NCI-H446 treated with DMSO at 0.1 percent for 48 hours (cell line): ENCODE measurements around the gene ARHGEF28.

Experiments
- DNase-seq: peaks from one replicate; lab custom pipeline; 2025; lab: John Stamatoyannopoulos, UW

The ARHGEF28 gene

DNA sequence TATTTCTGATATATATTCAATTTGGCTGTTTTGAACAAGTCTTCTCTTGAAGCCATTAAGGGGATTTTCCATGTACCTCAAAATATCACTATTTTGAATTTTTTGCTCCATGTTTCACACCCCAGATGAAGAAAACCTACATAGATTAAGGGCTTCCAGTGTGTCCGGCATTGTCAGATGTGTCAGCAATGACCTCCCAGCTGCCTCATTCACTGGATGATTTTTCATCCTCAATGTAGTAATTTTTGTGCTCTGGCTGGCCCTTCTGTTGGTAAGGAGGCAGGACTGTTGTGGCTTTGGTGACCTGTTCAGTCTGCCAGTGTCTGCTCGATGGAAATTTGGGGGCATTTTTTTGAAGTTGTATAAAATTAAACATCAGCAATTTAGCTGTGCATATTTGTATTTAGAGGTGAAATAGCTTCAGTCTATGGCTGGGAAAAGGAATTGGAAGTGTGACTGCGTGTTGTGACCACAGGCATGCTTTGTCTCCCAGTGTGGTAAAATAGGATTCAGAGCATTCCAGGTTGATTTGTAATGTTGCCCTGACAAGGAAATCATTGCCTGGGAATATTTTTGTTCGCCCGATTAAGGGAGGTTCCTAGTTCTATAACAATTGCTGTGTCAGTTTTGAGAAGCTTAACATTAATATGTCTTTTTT is 312.4 kb downstream of the ARHGEF28 start:
- no peak for DNase-seq

DNA sequence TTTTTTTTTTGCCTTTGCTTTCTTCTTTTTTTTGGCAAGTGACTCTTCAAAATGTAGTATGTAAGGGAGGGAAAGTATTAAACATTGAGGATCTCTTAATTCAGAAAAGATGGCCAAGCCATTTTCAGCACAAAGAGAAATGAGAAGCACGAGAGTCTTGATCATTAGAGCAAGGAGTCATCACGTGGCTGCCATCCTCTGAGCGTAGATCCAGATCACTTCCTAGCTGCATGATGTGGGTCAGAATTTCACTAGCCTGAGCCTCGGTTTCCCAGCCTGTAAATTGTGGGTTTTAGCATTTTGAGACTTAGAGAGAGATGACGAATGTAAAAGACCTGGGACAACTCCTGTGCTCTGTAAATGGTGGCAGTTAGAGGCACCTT is 312.9 kb downstream of the ARHGEF28 start:
- DNase-seq: no peak

DNA sequence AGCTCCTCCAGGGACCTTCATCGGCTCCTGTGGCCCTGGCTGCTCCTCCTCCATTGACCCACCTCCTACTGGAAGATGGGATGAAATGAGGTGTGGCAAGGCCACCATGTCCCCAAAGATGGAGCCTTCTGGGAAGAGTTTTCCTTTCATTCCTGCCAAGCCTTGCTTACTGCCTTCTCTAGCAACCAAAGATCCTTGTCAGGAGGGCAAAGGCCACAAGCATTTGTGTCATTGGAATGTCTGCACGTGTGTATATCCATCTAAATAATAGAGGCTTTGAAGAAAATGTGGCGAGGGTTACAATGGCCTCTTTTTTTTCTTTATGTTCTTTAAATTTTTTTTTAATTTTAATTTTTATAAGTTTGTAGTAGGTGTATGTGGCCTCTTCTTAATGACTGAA is 313.6 kb downstream of the ARHGEF28 start:
- DNase-seq: no peak

DNA sequence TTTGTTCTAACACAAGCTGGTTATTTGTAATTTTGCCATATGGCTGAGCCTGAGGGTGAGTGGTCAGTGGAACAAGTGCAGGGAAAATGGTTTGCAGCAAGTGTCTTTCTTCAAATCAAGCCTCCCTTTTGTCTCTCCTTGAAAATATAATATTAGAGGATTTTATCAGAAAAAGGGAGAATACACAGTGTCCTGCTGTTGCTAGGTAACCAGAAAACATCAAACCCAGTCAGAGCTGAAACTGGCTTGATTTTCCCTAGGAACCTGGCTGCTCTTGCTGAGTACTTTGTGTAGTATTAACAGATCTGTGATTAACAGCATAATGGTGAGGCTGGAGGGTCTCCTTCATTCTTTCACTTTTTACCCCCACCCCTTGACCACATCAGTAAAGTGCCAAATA is 314.0 kb downstream of the ARHGEF28 start:
- no peak for DNase-seq

DNA sequence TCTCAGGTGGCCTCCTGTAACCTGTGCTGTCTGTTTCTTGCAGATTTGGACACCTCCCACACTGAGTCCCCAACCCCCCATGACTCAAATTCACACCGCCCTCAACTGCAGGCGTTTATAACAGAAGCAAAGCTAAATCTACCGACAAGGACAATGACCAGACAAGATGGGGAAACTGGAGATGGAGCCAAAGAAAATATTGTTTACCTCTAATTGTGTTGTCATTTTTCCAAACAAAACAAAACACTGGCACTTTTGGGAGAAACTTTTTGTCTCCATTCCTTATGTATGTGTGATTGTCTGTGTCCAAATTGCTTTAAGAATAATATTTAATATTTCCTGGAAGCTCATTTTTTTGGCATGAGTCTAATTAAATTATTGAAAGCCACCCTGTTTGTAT is 314.8 kb downstream of the ARHGEF28 start:
- no peak for DNase-seq

DNA sequence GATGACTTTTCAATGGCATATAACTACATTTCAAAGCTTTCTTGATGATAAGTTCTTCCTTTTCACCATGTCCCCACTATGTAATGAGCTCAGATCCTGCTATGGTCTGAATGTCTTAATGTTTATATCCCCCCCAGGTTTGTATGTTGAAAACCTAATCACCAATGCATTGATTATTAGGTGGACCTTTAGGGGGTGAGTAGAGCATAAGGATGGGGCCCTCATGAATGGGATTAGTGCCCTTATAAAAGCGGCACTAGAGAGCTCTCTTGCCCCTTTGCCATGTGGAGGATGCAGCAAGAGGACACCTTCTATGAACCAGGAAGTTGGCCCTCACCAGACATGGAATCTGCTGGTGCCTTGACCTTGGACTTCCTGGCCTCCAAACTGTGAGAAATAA is 316.8 kb downstream of the ARHGEF28 start:
- no peak for DNase-seq

DNA sequence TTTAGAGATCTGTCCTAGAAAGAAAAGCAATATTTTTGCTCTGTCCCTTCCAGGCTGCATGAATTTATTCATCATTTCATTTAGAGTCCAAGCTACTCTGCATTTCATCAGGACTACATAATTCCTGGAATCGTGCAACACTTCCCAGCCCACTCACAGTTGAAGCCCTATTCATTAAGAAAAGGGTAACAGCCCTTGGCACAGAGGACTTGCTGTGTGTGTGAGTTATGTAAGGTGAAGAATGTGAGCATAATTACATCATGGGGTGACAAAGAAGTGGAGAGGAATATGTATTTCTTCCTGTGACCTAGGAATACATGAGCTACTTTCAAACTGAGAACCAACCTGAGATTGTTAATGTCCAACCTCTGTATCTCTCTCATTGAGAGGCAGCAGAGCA is 317.4 kb downstream of the ARHGEF28 start:
- DNase-seq: no peak

DNA sequence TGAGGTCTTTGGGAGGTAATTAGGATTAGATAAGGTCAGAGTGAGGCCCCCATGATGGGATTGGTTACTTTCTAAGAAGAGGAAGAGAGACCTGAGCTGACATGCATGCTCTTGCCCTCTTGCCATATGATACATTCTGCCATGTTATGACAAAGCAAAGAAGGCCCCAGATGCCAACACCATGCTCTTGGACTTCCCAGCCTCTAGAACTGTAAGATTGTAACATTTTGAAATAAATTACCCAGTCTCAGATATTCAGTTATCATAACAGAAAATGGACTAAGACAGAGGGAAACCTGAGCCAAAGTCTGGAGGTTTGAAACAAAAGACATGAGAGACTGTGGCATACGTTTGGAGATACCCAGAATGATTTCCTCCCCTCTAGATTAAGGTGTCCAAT is 318.6 kb downstream of the ARHGEF28 start:
- DNase-seq: no peak

DNA sequence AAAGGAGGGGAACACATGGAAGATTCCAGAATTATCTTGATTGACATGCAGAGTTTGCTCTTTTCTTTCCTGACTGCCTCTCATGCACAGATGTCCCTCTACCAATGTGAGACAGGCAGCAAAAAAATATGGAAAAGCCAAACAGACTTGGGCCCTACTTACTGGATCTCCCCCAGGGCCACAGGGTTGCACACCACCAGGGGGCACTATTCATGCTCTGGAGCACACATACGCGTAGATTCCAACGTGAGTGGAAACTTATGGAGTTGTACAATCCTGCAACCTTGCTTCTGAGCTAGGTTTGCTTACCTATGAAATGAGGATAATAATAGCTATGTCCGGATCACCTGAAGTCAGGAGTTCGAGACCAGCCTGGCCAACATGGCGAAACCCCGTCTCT is 319.5 kb downstream of the ARHGEF28 start:
- DNase-seq: no peak

DNA sequence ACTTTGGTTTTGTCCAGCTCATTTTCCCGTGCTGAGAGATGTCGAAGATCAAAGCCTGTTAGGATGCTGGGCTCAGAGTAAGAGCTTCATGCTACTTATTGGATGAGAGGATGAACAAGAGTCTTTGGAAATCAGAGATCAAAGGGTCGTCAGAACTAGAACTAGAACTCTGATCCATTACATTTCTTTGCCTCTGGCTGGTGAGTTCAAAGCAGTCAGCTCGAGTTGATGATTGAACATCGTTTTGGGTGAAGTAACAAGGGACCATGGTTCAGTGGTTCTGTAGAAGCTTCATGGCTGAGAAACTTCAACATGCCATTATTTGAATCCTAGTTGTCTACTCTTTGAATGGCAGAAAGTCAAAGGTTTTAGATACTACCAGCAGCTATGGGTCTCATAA is 320.3 kb downstream of the ARHGEF28 start:
- no peak for DNase-seq

DNA sequence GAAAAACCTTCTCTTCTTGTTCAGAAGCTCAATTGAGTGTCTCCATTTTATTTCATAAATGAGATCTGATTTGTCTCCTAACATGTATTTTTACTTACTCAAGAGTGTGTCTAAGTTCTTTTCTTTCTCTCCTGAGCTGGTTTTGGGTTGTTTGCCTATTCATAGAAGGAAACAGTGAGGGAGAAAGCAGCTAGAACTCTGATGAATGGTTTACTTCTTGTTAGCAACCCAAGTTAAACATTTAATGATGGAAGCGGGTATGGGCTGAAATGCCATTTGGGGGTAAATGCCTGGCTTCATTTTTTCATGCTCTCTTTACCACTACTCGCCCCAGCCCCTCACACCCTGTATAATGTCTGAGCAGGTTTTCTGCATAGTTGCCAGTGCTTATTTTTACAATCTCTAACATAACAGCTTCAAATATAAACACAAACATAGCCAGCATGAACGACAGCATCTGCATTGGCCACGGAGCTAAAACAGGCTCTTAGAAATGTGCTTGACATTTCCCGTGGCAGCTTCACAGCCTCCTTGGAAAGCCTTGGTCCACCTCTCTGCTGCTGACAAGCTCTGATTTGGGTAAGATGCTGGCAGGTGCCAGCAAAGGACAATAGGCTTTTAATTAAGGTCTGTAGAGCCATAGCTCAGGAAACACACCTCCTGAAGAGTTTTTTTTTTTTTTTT is 321.1 kb downstream of the ARHGEF28 start:
- DNase-seq: peak; percentile 56

DNA sequence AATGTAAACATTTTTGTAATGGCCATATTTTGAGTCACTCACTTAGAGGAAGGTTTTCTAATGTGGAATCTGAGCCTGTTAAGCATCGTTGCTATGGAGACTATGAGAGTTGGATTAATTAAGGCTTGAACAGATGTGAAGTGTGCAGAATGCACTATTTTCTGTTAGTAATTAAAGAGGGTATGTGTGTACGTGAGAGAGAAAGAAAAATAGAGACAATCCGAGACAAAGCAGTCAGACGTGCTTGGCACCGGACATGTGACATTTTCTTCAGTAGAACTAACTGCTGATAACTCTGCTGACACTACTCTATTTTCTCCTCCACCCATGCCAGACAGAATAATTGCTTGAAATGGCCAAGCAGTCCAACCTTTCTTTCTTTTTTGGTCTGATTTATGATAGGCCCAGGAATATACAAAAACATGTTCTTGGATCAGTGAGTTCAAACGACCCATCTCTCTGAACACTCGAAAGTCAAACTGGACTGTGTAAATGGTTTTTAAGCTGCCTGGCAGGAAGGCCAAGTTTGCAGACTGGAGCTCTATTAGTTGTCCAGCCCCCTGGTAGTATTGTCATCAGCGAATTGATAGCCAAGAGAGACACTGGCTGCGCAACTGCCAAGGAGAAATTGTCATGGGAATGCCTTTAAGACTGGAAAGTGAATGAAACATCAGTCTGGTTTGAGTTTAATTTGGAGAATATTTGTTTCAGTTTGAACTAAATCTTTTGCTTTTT is 322.1 kb downstream of the ARHGEF28 start:
- DNase-seq: peak; percentile 99

DNA sequence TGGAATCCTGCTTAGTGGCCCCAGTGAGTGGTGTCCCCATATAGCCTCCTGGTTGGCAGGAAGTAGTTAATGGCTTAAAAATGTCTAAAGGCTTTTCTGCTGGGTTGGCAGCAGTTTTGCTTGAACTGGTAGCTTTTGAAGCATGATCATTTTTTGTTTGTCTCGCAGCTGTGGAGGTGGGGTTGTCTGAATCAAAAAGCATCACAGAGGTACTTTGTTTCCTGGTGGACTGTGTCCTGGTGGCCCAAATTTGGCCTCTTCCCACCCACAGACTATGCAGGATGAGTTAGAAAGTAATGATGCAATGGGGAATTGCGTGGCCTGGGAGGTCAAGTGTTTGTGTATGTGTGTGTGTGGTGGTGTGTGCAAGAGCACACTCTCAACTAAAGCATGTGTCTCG is 322.7 kb downstream of the ARHGEF28 start:
- DNase-seq: peak; percentile 85

DNA sequence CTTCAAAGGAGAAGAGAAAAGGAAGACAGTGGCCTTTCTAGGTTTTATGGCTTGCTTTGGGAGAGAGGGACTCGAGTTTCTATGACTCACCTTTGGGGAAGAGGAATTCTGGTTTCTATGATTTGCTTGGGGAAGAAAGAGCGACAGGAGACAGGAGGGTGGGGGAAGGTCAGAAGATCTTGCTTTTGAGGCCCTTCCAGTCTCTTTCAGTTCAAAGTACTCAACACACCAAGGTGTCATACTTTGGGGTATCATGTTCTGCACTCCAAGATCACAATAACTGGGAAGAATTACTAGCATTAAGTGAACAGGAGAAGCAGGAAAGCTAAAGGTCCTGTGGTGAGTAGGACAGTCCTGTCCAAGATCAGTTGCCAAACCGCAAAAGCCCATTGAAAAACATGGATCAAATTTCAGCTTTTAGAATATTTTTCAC is 324.5 kb downstream of the ARHGEF28 start:
- peak; percentile 43 for DNase-seq

DNA sequence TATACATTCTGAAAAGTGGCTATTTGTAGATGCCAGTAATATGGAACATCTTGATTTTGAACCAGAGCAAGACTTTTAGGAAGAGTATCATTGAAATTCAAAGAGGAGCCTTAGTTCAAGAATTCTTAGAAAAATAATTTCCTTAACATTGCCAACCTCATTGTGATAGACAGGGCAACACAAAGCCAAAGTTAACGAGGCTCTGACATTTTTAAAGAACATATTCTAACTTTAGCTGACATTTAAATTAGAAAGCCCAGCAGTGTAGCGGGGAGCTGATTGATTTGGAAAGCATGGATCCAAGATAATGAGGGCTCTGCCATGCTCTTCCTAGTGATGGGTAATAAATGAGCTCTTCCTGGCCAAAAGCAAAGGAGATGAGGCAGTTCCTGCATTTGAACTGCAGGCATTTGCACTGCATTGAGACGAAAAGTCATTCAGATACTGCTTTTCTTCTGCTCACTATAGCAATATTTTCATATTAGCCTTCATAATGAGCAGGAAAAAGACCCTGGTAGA is 325.0 kb downstream of the ARHGEF28 start:
- DNase-seq: peak; percentile 43

DNA sequence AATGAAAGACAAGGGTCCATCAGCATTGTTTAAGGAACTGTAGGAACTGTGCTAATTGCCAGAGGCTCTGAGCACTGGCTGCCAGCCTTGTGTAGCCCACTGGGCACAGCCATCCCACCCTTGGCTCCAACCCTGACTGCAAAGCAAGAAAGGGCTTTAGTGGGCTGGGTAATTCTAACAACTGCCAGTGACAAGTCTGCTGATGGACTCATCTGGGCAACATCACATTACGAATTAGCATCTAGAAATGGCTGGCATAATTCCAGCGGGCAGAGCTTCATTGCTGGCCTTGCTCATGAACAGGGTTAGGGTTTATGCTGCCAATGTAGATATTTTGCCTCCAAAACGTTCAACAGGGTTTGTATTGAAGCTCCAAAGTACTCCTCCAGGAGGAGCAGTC is 326.9 kb downstream of the ARHGEF28 start:
- peak; percentile 99 for DNase-seq

DNA sequence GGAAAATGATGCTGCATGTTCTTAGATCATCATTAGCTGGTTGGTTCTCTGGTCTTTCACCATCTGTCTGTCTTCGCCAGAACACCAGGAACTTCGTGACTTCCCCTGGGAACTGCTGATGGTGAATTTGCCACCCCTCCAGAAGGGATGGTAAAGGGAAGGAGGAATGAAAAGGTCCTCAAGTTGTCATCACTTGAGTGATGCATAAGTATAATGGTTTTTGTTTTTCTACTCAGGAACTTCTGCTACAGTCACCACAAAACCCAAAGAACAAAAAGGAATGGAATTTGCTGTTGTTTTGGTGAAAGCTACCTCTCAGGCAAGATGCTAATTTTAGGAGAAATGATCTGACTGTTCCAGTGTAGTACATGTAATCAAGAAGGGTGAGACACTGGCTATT is 328.4 kb downstream of the ARHGEF28 start:
- DNase-seq: peak; percentile 87

DNA sequence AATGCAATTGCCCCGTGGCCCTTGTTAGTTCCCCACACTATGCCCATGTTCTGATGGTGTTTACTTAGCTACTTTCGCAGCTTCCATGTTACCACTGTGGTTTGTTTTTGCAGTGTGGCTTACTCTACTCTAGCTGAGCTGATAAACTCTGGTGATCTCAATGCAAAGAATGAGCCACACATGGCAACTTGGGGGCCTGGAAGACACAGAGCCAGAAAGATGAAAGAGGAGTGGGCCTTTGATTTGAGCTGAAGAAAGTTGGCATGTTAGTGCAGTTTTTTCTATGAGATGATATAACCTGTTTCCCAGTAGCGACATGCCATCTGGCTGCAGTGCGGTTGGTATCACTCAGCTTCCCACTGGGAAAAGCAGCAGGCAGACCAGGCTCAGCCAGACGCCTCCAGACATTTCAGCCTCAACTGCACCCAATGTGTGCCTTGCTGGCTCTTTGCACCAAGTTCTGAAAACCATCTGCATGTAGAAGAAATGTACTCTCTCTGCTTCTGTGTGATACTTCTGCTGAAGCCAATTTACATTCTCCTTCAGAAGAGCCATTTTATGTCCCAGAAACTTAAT is 329.4 kb downstream of the ARHGEF28 start:
- peak; percentile 99 for DNase-seq

DNA sequence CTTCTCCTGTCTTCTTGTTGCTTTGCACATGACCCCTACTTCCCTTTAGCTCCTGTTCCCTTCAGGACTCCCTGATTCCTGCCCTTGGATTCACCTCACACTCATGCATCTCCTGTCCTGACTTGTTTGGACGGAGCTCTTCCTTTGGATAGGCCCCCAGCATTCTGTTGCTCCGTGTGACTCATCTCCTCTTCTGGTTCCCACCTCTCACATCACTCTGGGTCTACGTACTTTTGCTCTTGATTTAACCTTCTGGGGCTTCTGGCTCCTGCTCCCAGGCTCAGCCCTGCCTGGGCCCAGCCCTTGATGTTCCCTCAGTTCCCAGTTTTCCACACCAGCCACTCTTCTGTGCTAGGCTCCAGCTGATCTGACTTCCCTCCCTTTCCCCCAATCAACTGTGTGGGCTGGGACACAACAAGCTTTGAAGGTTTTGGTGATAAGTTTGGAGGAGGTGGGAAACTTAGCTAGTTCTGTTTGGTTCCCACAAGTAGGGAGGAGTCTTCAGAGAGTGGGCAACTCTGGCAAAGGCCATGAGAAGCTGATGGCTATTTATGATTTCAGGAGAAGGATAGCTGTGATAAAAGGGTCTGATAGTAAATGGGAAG is 331.5 kb downstream of the ARHGEF28 start:
- DNase-seq: peak; percentile 67

DNA sequence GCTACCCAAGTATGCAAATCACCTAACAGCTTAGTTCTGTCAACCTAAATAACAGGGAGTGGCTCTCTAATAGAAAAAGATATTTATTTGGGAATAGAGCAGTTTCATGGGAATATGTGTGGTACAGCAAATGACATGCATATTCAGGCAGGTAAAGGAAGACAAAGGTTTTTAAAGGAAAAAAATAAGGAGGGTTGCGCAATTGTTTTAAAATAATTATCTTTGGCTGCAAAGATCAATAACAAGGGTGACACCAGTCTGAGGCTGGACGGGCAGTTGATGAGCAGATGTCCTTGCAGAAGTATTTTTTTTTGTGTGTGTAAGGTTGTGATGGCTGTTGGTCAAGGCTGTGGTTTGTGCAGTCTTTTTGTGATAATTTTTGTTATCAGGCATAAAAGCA is 332.0 kb downstream of the ARHGEF28 start:
- no peak for DNase-seq

DNA sequence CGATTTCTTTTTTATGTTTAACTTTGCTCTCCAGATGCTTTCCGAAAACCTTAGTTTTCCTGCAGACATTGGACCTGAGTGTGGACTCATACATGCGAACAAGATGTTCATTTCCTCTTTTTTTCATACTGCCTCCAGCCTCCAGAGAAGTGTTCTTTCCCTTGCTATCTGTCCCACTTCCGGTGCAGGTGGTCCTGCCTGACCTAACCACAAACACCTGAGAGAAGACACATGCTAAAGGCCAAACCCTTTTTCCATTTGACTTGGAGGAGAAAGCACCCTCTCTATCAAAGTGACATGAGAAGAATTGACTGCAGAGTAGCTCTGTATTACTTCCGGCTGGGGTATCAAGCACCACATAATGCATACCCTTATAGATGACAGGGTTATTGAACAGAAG is 334.0 kb downstream of the ARHGEF28 start:
- DNase-seq: no peak

DNA sequence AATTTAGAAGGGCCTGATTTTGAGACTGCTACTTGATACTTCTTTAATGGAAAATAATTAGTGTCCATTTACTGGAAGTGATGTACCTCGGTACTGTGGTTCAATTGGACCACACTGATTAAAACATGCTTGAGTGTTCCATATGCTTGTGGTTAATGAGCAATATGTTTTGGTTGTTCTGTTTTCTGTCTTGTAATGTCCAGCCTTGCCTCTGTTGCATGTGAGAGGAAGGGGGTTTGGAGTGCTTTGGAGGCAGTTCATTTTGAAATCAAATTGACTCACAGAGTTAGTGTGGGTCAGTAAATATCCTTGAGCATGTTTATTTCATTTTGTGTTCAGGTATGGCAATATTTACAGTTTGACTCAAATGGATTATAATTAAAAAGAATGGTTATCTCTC is 334.4 kb downstream of the ARHGEF28 start:
- DNase-seq: no peak
